Upper lobe of left lung (tissue), 4 donors: ENCODE measurements around the gene CDH12.

Experiments
- CTCF ChIP-seq, 6 experiments: fragments of 450-650 bp in 4 of 6; fragments of 200-600 bp in 2 of 6; sonication (generic) in 2 of 6; IDR thresholded peaks; one replicate each; pipeline ENCODE4 v1.5.1; 2016 to 2019; ENCODE audit warnings: antibody characterized with exemption in 6 of 6
- POLR2AphosphoS5 ChIP-seq, 2 donors: sonication (generic); formaldehyde crosslinking; IDR thresholded peaks; one replicate each; pipeline ENCODE4 v1.5.1; 2017; ENCODE audit warnings: antibody characterized with exemption in 2 of 2

- TF ChIP-seq CTCF (IDR thresholded peaks at IDR 0.05) (no peak), POLR2AphosphoS5 (IDR thresholded peaks at IDR 0.05) (no peak)
Observed at GRCh38 chr5:22673131-22673530, 180.0 kb downstream of the CDH12 start.
